EL (cell line): ENCODE data around the gene PEDS1.
A peak's percentile ranks its signal among the peaks of the same experiment; 100 is the strongest.
"Not testable (repeated sequence)": the region's sequence is repeated elsewhere in the genome, so short reads cannot be mapped to it uniquely, and the experiment has no call there.

ENCODE experiments used
- DNase-seq: peaks from one replicate; pipeline ENCODE4 v3.0.0-alpha.2; 2016

The PEDS1 gene

DNA sequence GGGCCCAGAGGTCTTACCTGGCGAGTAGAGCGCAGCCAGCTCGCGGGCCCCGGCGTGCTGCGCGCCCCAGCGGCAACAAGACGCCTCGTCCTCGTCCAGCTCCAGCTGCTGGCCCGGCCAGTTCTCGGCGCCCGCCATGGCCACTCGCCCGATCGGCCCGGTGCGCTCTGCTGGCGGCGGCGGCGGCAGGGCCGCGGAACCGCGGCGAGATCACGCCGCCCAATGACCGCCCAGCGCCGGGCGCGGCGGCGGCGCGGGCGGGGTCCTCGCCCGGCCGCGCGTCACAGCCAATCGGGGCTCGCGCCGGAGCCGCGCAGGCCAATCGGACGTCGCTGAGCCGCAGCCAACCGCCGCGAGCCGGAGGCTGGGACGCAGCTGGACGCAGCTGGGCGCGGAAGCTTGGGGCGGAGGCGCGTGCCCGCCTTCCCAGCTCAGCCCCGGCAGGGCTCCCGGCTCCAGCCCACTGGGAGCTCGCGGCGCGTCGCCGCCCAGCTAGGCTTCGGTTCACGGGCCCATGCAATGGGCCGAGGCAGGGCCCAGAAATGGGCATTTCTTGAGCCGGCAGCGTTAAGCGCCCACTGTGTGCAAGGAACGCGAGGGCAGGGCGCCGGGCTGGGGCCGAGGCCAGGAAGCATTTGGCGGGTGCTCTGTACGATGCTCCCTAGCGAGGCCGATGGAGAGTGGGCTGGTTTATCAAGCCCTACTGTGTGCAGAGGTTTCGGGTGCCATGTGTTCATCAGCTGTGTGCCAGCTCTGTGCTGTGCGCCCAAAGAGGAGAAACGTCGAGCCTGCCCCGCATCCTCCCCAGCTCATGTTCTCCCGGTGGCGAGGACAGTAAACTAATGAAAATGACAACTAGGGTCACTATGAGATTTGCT is at the start of gene PEDS1:
Gene PEDS1 (minus strand): TSS at position 224 of the 878 bp plus-strand sequence. CDS start 86 bp downstream, at position 138.
- DNase-seq = peak; percentile 89

DNA sequence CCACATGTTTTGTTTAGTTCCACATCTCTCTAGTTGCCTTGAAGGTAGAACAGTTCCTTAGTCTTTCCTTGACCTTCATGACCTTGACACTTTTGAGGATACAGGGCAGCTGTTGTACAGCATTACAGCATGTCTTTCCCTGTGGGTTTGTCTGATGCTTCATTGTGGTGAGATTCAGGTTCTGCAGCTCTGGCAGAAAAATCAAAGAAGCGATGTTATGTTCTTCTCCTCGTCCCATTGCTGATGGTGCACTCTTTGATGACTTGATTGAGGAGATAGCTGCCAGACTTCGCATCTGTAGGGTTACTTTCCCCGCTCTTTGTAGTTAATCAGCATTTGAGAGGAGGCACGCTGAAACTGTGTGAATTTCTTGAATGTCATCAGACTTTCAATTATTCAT is 49.2 kb upstream of the PEDS1 start:
- no peak for DNase-seq

DNA sequence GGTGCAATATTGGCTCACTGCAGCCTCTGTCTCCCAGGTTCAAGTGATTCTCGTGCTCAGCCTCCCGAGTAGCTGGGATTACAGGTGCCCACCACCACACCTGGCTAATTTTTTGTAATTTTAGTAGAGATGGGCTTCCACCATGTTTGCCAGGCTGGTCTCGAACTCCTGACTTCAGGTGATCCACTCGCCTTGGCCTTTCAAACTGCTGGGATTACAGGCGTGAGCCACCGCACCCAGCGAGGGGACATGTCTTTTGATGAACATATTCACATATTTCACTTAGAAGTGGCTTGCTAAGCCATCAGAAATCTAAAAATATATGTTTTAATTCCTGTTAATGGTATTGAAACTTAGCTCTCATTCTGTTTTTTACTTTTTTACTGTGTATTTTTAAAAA is 48.2 kb upstream of the PEDS1 start:
- DNase-seq = not testable (repeated sequence)

DNA sequence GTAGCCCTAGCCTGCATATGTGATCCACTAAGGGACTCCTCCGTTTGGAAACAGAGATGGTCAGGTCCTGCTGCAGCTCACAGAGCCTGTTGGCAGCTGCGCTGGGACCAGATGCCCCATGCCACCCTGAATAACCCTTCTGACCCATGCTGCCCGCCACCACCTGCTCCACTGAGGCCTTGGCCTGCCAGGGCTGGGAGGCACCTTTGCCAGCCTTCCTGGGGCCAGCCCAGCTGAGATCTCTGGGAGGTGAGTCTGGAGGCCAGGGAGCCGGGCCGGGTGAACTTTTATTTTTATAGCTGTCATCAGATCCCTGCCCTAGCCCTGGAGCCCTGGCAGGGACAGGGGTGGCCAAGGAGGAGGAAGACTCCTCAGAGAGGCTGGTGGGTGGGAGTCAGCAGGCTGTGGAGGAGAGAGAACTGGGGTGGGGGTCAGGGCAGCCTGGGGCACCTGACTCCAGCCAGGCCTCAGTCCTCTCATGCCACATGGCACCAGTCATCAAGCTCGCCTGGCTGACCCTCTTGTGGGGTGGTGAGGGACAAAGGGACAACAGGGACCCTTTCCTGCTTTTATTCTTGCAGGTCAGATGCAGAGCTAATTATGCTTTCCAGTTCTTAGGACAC is 47.1 kb upstream of the PEDS1 start:
- no peak for DNase-seq

DNA sequence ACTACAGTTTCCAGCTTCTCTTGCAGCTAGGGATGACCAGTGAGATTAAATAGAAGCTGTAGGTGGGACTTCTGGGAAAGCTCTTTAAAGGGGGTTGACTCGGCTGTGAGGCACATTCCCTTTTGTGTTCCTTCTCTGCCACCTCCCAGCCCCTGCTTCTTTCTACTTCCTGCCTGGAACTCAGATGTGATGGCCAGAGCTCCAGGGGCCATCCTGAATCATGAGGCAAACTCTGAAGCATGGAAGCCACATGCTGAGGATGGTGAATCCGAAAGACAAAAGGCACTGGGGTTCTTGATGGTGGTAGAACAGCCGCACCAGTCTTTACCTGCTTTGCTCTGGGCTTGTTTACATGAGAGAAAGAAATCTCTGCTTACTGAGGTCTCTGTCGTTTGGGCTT is 46.2 kb upstream of the PEDS1 start:
- DNase-seq = no peak

DNA sequence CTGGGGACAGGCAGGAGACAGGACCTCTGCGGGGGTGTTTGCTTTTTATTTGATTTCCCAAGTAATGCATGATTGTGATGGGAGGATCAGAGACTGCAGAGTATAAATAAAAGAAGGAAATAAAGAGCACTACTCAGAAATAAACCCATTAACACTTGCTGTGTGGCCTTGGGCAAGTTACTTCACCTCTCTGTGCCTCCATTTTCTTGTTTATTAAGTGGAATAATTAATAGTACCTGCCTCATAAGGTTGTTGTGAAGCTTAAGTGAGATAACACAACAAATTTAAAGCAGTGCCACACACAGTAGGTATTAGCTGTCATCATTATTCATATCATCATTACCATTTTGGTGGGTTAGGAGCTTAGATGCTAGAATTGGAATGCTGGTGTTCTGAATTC is 45.2 kb upstream of the PEDS1 start:
- DNase-seq = no peak

DNA sequence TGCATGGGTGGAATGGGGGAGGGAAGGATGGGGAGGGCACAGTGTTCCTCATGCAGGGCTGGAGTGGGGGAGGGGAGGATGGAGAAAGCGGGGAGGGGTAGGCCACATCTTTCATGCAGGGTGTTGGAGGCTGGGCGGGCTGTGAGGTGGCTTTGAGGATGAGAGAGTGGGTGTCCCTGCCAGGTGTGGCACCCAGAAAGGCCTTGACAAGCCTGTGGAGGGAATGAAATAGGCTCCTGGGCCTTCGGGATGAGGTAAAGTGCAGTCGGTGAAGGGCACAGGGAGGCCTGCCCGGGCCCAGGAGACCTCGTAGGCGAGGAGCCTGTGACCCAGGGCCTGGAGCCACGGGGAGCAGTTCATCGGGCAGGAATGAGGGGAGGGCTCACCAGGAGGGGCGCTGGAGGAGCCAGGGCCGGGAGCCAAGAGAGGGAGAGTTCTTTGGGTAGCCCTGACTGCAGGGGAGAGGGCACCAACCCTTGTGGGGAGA is 44.7 kb upstream of the PEDS1 start:
- no peak for DNase-seq

DNA sequence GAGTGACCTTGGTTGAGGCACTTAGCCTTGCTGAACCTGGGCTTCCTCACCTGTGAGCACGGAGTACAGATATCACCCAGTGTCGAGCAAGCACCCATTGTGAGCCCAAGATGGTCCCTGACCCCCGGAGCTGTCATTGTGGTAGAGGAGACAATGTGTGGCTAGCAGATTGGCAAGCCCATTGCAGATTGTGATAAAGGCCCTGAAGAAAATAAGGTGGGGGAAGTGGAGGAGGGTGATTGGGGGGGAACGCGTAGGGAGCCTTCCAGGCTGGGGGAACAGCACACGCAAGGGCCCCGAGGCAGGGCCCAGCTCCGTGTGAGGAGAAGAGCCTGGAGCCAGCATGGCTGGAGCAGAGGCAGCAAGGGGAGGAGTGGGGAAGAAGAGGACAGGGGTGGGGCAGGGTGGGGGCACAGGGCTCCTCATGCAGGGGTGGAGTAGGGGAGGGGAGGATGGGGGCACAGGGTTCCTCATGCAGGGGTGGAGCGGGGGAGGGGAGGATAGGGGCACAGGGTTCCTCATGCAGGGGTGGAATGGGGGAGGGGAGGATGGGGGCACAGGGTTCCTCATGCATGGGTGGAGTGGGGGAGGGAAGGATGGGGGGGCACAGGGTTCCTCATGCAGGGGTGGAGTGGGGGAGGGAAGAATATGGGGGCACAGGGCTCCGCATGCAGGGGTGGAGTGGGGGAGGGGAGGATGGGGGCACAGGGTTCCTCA is 44.1 kb upstream of the PEDS1 start:
- DNase-seq = no peak

DNA sequence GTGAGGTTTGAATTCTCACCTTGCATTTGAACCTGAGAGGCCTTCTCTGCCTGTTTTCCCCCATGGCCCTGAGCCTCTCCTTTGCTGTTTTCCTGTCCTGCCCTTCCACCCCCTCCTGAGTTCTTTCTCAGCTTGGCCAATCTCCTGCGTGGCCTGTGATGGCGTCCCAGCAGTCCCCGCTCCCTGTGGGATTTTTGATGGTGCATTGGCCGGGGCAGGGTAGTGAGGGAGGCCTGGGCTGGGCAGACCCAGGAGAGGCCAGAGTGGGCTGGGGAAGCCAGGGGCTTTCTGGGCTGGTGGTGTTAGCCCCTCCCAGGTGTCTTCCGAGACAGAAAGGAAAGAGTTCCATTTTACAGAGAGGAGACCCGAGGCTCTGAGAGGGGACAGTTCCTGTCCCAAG is 43.4 kb upstream of the PEDS1 start:
- DNase-seq = no peak

DNA sequence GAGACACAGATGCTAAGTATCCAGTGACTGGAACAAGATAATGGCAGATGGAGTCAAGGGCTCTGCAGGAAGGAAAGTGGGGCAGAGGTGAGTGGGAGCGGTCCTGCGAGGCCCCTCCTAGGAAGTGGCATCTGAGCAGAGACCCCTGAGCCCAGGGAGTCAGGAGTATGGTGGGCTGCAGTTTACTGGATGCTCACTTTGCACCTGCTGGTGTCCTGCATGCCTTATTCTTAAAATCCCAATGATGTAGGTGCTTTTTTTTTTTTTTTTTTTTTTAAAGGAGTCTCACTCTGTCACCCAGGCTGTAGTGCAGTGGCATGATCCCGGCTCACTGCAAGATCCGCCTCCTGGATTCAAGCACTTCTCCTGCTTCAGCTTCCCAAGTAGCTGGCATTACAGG is 42.7 kb upstream of the PEDS1 start:
- no peak for DNase-seq

DNA sequence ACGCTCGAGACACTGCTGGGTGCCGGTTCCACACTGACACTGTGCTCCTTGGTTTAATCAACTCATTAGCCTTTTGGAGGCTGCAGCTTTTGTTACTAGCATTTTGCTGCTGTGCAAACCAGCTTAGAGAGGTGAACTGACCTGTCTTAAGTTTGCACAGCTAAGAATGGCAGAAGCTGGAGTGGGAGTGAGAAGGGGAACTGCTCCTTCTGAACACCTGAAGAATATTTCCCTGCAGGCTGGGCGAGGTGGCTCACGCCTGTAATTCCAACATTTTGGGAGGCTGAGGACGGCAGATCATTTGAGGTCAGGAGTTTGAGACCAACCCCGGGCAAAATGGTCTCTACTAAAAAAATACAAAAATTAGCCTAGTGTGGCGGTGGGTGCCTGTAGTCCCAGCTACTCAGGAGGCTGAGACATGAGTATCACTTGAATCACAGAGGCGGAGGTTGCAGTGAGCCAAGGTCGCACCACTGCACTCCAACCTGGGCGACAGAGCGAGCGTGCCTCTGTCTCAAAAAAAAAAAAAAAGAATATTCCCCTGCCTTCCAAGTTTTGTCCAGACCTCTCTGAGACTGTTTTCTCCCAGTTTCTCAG is 42.1 kb upstream of the PEDS1 start:
- DNase-seq = no peak

DNA sequence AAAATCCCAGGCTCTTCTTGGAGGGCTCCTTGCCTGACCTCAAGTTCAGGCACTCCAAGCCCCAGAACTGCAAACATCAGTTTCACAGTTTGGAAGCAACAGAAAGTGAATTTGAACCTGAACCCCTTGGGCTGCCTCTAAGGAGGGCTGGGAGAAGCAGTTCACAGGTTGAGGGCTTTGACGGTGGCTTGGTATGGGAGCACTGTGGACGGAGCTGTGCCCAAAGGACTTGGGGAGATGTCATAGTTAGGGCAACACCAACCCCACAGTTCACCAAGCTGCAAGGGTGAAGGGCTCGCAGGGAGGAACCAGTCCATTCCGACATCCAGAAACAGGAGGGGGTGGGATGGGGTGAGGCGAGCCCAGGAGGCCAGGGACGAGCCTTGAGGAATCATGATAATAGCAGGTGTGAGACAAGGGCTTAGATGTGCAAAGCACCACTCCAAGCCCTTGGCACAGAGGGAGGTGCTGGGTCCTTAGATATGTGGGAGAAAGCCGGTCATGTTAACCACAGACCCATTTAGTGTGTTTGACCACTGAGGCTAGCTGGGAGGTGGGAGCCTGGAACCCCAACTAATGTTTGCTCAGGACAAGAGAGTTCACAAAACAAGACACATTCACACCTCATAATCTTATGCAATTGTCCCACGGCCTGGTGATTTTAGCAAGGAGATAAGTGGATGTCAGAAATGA is 41.5 kb upstream of the PEDS1 start:
- no peak for DNase-seq

DNA sequence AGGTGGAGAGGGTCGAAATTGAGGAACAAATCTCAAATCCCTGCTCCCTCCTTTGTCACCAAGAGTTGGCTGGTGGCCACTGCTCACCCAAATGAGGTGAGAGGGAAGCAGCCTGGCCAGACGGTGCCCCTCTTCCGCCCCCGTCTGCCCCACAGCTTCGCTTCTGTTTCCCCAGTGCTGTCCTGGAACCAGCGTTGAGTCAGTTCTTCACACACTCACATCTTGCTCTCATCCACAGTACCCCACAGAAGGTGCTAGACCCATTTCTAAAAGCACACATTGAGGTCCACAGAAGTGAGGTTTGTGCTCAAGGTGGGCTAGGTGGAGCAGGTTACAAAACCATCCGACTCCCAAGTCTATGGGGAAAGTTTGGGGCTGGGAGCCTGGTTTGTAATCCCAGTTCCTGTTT is 40.9 kb upstream of the PEDS1 start:
- DNase-seq = no peak

DNA sequence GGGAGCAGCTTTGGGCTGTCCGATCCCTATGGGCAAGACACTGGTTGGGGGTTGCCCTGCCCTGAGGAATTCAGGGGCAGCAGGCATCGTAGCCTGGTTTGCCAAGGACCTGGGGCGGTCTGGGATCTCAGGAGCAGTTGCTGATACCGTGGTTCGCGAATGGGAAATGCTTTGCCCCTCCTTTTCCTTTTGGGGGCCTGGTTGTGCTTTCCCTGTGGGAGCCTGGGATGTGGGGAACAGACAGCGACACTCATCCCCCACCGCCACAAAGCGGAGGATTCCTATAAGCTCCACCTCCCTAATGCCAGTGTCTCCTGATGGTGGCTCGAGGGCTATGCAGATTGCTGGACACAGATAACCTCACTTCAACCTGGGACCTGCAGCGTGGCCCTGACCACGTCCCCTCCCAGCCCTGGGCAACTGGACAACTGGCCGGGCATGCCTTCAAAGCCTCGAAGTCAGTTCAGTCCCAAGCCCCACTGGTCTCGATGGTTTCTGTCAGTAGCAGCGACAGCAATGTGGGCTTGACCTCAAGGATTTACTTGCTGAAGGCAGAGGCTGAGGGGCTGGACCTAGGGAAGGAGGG is 40.4 kb upstream of the PEDS1 start:
- DNase-seq = peak; percentile 34

DNA sequence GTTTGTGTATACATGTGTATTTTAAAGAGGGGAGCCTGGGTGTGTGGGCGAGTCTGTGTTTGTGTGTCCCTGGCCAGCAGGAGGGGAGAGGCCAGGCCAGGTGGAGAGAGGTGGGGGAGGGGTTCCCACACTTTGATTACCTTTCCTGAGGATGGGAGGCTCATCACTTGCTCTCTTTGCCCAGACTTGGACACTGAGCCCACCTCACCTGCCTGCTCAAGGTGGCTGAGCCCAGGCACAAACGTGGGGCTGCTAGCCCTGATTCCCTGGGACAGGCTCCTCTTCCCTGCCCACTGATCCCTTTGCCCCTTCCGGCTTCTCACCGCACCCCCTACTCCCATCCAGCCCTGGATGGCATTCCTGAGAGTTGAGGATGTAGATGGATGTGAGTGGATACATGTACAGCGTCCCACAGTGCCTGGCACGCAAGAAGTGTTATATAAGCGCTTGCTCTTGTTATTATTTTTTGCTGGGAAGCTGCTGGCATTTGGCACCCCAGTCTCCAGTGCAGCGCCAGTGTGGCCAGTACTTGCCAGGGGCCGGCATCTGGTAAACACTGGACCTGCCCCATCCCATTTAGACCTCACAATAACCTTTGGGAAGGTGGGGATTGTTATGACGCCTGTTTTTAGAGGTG is 39.8 kb upstream of the PEDS1 start:
- DNase-seq = peak; percentile 79

DNA sequence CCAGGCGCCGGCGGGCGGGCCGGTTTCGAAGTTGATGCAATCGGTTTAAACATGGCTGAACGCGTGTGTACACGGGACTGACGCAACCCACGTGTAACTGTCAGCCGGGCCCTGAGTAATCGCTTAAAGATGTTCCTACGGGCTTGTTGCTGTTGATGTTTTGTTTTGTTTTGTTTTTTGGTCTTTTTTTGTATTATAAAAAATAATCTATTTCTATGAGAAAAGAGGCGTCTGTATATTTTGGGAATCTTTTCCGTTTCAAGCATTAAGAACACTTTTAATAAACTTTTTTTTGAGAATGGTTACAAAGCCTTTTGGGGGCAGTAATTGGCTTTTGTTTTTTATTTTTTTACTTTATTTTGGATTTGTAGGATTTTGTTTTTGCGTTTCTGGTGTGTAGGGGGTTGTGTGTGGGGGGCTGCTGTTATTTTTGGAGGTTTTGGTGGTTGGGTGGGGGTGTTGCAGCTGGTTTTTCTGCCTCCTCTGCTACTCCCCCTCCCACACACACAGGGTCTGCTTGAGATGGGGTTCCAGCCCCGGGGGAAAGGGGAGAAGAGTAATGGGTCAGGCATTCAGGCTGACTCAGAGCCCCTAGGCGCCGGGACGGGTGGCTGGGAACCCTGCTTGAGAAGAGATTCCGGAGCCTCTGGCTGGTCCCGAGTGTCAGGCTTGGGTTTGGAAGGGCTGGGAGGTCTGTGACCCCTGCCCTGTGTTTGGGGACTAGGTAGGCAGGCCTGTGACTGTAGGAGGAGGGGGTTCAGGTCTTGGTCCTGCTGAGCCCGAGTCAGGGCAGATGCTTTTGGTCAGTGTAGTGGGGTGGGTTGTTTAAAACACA is 39.1 kb upstream of the PEDS1 start:
- DNase-seq = peak; percentile 92

DNA sequence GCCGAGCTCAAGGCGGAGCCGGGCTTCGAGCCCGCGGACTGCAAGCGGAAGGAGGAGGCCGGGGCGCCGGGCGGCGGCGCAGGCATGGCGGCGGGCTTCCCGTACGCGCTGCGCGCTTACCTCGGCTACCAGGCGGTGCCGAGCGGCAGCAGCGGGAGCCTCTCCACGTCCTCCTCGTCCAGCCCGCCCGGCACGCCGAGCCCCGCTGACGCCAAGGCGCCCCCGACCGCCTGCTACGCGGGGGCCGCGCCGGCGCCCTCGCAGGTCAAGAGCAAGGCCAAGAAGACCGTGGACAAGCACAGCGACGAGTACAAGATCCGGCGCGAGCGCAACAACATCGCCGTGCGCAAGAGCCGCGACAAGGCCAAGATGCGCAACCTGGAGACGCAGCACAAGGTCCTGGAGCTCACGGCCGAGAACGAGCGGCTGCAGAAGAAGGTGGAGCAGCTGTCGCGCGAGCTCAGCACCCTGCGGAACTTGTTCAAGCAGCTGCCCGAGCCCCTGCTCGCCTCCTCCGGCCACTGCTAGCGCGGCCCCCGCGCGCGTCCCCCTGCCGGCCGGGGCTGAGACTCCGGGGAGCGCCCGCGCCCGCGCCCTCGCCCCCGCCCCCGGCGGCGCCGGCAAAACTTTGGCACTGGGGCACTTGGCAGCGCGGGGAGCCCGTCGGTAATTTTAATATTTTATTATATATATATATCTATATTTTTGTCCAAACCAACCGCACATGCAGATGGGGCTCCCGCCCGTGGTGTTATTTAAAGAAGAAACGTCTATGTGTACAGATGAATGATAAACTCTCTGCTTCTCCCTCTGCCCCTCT is 38.2 kb upstream of the PEDS1 start:
- peak; percentile 48 for DNase-seq

DNA sequence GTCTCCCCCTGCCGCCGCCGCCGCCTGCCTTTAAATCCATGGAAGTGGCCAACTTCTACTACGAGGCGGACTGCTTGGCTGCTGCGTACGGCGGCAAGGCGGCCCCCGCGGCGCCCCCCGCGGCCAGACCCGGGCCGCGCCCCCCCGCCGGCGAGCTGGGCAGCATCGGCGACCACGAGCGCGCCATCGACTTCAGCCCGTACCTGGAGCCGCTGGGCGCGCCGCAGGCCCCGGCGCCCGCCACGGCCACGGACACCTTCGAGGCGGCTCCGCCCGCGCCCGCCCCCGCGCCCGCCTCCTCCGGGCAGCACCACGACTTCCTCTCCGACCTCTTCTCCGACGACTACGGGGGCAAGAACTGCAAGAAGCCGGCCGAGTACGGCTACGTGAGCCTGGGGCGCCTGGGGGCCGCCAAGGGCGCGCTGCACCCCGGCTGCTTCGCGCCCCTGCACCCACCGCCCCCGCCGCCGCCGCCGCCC is 37.6 kb upstream of the PEDS1 start:
- peak; percentile 54 for DNase-seq

DNA sequence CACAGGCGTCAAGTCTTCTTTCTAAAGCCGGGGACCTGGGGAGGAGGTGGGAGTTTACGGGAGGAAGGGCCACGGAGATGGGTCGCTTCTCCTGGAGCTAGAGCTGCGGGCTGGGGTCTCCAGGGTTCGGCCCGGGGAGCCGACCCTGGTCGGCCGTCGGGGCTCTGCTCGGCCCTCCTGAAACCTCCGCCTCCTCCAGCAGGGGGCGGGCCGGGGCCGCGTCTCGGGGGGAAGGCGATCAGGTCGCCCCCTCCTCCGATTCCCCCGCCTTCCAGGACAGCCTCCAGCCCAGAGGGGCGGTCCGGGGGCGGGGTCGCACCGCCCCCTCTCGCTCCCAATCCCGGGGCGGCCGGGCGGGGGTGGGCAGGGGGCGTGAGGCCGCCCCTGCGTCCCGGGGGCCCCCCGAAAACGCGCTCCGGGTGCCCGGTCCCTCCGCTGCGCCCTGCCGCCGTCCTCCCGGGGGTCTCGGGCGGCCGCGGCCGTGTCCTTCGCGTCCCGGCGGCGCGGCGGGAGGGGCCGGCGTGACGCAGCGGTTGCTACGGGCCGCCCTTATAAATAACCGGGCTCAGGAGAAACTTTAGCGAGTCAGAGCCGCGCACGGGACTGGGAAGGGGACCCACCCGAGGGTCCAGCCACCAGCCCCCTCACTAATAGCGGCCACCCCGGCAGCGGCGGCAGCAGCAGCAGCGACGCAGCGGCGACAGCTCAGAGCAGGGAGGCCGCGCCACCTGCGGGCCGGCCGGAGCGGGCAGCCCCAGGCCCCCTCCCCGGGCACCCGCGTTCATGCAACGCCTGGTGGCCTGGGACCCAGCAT is 36.9 kb upstream of the PEDS1 start, which contains the start of gene CEBPB:
Gene CEBPB (plus strand): TSS at position 580 of the 814 bp plus-strand sequence. CDS start 204 bp downstream, at position 784.
- peak; percentile 91 for DNase-seq
